ENCODE data around the gene SAMD7.

DNA sequence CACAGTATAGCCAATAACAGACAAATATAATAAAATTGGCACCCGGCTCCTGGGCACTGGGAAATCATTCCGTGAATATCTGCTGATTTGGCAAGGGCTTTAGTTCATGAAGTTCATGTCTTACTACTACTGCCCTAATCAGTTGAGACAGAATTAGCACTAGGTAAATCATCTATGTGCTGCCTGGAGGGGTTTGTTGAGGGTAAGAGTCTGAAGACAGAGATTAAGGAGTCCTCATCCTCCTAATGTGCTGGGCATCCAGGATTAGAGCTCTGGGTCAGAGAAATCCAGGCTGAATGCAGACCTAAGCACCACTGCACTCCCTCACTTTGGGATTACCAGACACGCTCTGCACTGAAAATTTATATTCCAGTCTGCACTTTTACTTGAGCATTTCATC lies 2.0 kb downstream of the SAMD7 start:
- TF ChIP-seq CTCF (IDR thresholded peaks at IDR 0.05; ENCODE audit: low read depth, low read length) (no peak), MYC (IDR thresholded peaks at IDR 0.05; ENCODE audit: low read depth, low read length) (no peak)

Data from NB4 (cell line).